ENCODE measurements around the gene PKNOX2.

PKNOX2 gene

DNA sequence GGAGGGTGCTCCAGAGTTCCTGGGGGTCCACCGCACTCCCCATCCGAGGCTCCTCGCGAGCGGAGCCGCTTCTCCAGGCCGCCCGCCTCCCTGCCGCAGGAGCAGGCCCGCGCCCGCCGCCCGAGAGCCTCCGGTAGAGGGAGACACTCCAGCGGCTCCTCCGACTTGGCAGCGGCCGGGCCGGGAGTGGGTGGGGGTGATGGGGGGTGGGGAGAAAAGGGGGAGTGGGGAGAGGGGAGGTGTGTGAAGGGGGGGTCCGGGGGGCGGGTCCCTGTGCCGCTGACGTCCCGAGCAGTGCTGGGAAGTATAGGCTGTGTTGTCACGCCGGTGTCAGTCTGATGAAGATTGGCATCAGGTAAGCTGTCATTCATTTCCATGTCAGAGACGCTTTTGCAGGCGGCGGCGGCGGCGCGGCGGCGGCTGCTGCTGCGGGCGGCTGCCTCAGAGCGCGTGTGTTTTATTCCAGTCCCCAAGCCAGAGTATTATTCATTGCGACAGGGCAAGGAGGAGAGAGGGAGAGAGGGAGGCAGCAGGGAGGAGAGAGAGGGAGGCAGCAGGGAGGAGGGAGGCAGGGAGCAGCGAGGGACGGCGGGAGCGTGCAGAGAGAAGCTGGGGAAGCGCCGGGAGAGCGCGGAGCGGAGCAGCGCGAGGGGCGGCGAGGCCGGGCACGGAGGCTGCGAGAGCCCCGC, at the start of gene PKNOX2:
Gene PKNOX2 (plus strand): TSS at position 330 of the 689 bp plus-strand sequence. CDS start 186,555 bp downstream, outside the sequence.
- TF ChIP-seq, protein P1, sequence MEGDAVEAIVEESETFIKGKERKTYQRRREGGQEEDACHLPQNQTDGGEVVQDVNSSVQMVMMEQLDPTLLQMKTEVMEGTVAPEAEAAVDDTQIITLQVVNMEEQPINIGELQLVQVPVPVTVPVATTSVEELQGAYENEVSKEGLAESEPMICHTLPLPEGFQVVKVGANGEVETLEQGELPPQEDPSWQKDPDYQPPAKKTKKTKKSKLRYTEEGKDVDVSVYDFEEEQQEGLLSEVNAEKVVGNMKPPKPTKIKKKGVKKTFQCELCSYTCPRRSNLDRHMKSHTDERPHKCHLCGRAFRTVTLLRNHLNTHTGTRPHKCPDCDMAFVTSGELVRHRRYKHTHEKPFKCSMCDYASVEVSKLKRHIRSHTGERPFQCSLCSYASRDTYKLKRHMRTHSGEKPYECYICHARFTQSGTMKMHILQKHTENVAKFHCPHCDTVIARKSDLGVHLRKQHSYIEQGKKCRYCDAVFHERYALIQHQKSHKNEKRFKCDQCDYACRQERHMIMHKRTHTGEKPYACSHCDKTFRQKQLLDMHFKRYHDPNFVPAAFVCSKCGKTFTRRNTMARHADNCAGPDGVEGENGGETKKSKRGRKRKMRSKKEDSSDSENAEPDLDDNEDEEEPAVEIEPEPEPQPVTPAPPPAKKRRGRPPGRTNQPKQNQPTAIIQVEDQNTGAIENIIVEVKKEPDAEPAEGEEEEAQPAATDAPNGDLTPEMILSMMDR (IDR thresholded peaks at IDR 0.05; ENCODE audit: extremely low read depth, missing control alignments): peak; percentile 40
- DNase-seq (ENCODE audit: low spot score): peak; percentile 80

GRCh38 chr11:125117429-125117828, 47.1 kb upstream of the PKNOX2 start:
- TF ChIP-seq, protein P1 (IDR thresholded peaks at IDR 0.05; ENCODE audit: extremely low read depth, missing control alignments): no peak
- DNase-seq (ENCODE audit: low spot score): no peak

DNA sequence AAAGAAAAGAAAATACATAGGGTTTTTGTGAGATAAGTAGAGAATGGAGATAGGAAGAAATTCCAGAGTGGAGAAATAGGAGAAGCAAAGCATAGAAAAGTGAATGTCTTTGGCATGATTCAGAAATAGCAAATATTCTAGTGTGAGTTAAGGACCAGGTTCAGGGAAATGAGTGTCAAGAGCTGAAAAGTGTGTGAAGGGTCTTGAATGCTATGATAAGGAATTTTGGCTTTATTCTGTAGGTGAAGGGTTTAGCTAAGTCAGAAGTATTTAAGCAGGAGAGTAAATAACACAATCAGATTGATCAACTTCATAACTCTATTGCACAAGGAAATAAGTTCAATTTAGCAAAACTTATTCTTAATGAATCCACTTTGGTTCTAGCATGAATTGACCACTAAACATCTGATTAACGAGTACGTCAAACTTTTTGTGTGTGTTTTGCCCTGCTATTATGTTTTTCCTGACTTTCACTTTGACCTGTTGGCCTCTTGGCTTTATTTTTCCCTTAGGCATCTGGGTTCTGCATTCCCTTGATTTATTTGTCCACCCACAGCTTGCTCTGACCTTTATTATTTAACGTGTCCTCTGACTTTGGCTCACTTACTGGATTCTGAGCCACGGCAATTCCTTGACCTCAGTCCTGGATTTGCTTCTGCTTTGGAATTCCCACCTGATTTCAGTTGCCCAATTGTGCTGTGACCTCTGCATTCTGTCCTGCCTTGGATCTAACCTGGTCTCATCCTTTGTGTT, 41.2 kb upstream of the PKNOX2 start:
- DNase-seq (ENCODE audit: low spot score): no peak
- TF ChIP-seq, protein P1 (IDR thresholded peaks at IDR 0.05; ENCODE audit: extremely low read depth, missing control alignments): no peak

DNA sequence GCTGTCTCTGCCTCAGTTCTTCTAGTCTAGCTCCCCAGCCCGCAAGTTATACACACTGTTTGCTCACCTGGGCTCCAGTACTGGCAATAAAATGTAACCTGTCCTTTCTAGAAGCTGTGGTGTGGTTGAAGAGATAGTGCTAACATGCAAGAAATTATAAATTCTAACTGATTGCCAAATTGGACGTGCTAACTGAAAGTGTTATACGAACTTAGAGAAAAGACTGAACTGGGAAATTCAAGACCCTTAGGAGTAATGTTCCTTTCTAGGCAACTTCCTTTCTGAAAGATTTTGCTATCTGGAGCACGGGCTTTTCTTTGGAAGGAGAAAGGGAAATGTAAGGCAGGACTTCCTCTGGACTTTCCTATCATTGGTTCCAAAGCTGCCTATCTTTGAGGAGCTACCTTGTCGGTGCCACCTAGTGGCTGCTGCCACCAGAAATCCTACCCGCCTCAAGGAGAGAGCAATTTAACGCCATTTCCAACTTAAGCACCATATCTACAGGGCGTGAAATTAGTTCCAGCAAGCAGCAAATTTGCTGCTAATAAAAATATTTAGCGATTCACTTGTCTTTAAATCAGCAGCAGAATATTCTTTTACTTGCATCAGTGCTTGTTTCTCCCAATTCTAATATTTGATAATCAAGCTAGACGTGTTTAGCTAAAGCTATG, 40.5 kb upstream of the PKNOX2 start:
- DNase-seq (ENCODE audit: low spot score): peak; percentile 32
- TF ChIP-seq, protein P1 (IDR thresholded peaks at IDR 0.05; ENCODE audit: extremely low read depth, missing control alignments): peak; percentile 34

GRCh38 chr11:125124618-125124992, 39.9 kb upstream of the PKNOX2 start:
- TF ChIP-seq, protein P1 (IDR thresholded peaks at IDR 0.05; ENCODE audit: extremely low read depth, missing control alignments): no peak
- DNase-seq (ENCODE audit: low spot score): no peak

DNA sequence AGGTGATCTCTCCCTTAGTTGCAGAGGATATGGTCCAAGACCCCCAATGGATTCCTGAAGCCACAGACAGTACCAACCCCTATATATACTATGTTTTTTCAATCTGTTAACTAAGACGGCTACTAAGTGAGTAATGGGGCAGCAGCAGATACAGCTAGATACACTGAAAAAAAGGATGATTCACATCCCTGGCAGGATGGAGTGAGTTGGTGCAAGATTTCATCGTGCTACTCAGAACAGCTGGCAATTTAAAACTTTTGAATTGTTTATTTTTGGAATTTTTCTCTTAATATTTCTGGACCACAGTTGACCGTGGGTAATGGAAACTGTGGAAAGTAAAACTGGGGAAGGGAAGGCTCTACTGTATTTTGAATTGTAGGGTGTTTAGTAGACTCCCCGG, 36.1 kb upstream of the PKNOX2 start:
- DNase-seq (ENCODE audit: low spot score): no peak
- TF ChIP-seq, protein P1 (IDR thresholded peaks at IDR 0.05; ENCODE audit: extremely low read depth, missing control alignments): no peak

Data from GM20000 (cell line).